WI38 (cell line): ENCODE measurements around the gene CASP1.
A peak's percentile ranks its signal among the peaks of the same experiment; 100 is the strongest.

Experiments
- H3K4me3 ChIP-seq: 2 replicates; pipeline ENCODE4 v1.5.1; 2011; ENCODE audit warnings: low read depth, mild to moderate bottlenecking, control low read depth, low read length
- TF ChIP-seq, protein P1 (sequence below): IDR thresholded peaks from 2 replicates; pipeline ENCODE4 v1.5.1; 2012; ENCODE audit warnings: low read depth, mild to moderate bottlenecking, control low read depth, low read length

The CASP1 gene

GRCh38 chr11:105051559-105051958 lies 16.6 kb upstream of the CASP1 start:
- TF ChIP-seq, protein P1, sequence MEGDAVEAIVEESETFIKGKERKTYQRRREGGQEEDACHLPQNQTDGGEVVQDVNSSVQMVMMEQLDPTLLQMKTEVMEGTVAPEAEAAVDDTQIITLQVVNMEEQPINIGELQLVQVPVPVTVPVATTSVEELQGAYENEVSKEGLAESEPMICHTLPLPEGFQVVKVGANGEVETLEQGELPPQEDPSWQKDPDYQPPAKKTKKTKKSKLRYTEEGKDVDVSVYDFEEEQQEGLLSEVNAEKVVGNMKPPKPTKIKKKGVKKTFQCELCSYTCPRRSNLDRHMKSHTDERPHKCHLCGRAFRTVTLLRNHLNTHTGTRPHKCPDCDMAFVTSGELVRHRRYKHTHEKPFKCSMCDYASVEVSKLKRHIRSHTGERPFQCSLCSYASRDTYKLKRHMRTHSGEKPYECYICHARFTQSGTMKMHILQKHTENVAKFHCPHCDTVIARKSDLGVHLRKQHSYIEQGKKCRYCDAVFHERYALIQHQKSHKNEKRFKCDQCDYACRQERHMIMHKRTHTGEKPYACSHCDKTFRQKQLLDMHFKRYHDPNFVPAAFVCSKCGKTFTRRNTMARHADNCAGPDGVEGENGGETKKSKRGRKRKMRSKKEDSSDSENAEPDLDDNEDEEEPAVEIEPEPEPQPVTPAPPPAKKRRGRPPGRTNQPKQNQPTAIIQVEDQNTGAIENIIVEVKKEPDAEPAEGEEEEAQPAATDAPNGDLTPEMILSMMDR: no peak
- H3K4me3 ChIP-seq: no peak overlapping the region

- TF ChIP-seq, protein P1: no peak
- no peak overlapping the region for H3K4me3 ChIP-seq
Observed at GRCh38 chr11:105049481-105049880, 14.5 kb upstream of the CASP1 start.

DNA sequence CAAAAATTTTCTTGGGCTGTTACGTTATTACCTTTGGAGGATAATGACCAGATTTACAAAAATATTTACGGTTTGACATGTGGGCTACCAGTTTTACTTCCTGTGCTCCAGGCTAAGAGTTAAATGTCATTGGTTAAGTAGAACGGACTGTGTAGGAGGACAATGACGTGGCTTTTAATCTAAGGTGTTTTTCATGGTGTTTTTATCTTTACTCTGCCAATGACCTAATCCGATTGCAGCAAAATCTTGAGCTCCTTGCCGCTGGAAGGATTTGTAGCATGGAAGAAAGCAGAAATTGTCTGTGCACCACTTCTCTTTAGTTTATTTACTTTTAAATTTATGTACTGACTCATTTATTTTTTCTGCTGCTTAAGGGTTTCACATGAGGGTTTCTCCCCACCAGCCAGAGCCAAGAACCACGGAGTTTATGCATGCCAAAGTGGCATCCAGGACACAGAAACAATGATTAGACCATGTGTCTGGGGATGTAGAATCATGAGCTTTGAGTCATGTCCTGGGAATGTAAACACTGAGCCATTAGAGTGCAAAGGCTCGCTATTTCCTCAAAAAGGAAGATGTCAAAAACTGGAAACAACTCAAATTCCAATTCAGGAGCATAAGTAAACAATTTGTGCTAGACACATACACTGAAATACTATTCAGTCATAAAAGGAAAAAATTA lies 12.1 kb upstream of the CASP1 start:
- TF ChIP-seq, protein P1: no peak
- H3K4me3 ChIP-seq: no peak overlapping the region

DNA sequence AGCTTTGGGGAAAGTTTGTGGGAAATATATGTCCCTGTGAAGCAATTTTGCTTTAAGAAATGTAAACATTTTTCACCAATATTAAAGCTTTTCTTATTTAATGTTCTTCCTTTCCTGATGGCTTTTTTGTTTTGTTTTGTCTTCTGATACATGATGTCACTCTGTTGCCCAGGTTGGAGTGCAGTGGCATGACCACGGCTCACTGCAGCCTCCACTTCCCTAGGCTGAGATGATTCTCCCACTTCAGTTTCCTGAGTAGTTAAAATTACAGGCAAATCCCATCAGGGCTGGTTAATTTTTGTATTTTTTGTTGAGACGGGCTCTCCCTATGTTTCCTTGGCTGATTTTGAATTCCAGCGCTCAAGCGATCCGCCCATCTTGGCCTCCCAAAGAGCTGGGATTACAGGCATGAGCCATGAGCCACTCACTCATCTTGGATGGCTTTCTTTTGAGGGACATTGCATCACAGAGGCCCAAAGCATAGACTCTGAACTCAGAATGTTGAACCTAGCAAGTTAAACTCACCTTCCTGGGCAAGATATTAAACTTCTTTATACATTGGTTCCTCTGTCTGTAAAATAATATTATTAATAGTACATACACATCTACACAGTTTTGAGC lies 10.8 kb upstream of the CASP1 start:
- TF ChIP-seq, protein P1: no peak

DNA sequence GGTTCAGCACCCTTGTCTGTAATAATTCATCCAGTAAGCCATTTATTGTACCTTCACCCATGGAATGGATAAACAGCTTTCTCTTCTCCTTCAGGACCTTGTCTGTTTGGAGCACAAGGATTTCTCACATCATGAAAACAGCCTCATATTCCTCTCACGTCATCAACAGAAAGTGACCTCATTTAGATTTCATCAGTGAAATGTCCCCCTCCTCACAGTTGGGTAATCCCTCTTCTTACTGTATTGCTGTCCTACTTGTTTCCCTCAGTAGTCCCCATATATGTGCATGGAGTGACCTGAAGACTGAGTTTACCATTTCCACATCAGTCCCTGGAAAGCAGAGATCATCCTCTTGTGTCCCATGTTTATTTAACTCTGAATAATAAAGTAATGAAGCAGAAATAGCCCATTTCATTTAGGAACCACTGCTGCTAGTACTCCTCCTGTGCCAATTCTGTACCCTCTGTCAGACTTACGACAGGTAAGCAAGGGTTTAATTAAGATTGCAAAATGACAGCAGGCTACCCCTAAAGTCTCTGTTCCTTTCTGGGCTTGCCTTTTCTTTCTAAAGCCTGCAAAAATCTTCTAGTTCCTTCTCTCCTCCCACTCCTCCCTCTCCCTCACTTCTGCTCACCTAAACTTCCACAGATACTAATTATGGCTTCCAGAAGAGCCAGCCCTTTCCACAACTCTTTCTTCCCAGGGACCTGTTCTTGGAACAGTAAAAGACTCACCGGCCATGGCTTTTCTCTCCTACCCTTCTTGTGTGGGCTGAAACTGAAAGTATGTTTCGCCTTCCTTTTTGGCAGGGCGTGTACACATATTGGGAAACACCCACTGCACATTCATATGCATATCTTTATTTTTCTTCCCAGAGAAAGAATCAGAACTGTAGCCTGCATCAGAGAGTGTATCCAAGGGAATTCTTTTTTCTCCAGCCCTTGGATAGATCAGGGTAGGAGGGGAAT lies 9.9 kb upstream of the CASP1 start, which contains the start of gene CARD16:
Gene CARD16, minus strand, starts transcription at position 779 of the 968 bp plus-strand sequence. Its CDS starts 38 bp downstream, at position 741.
- peak within 1 kb of the TSS; percentile 62 for H3K4me3 ChIP-seq

More for the DNA sequence above, 10.8 kb upstream of the CASP1 start:
- peak overlapping the region; percentile 62 for H3K4me3 ChIP-seq

- H3K4me3 ChIP-seq: peak overlapping the region; percentile 62
- TF ChIP-seq, protein P1: no peak
Observed at GRCh38 chr11:105042178-105042577, 7.2 kb upstream of the CASP1 start.

- TF ChIP-seq, protein P1: no peak
- no peak overlapping the region for H3K4me3 ChIP-seq
Observed at GRCh38 chr11:105040703-105041102, 5.8 kb upstream of the CASP1 start.

DNA sequence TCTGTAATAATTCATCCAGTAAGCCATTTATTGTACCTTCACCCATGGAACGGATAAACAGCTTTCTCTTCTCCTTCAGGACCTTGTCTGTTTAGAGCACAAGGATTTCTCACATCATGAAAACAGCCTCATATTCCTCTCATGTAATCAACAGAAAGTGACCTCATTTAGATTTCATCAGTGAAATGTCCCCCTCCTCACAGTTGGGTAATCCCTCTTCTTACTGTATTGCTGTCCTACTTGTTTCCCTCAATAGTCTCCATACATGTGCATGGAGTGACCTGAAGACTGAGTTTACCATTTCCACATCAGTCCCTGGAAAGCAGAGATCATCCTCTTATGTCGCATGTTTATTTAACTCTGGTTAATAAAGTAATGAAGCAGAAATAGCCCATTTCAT lies 556 bp downstream of the CASP1 start:
- peak overlapping the region; percentile 57 for H3K4me3 ChIP-seq
